GM18909 (cell line): ENCODE data around the gene ITK.
A peak's percentile ranks its signal among the peaks of the same experiment; 100 is the strongest.
"Not testable (repeated sequence)": the region's sequence is repeated elsewhere in the genome, so short reads cannot be mapped to it uniquely, and the experiment has no call there.

Experiments used
- ATAC-seq: cut with Tn5 transposase; IDR thresholded peaks from one replicate; pipeline ENCODE4 v1.9.1; 2021; ENCODE audit warnings: mild to moderate bottlenecking; ENCODE audit not compliant: unreplicated experiment, poor library complexity

Gene ITK

GRCh38 chr5:157201857-157202256, 21.2 kb downstream of the ITK start:
- no peak for ATAC-seq

GRCh38 chr5:157203417-157203816, 22.8 kb downstream of the ITK start:
- ATAC-seq: no peak

- no peak for ATAC-seq
Observed at GRCh38 chr5:157204765-157205164, 24.1 kb downstream of the ITK start.

- no peak for ATAC-seq
Observed at GRCh38 chr5:157205708-157206107, 25.1 kb downstream of the ITK start.

- ATAC-seq: not testable (repeated sequence)
Observed at GRCh38 chr5:157210652-157211051, 30.0 kb downstream of the ITK start.

- no peak for ATAC-seq
Observed at GRCh38 chr5:157212307-157212706, 31.7 kb downstream of the ITK start.

GRCh38 chr5:157213527-157214243, 33.0 kb downstream of the ITK start:
- ATAC-seq: no peak

GRCh38 chr5:157214415-157214814, 33.8 kb downstream of the ITK start:
- no peak for ATAC-seq

- ATAC-seq: peak; percentile 58
Observed at GRCh38 chr5:157214861-157215513, 34.3 kb downstream of the ITK start.

GRCh38 chr5:157215514-157216167, 35.0 kb downstream of the ITK start:
- no peak for ATAC-seq

GRCh38 chr5:157216391-157217142, 35.9 kb downstream of the ITK start:
- ATAC-seq: no peak

- no peak for ATAC-seq
Observed at GRCh38 chr5:157217289-157218024, 36.8 kb downstream of the ITK start.

GRCh38 chr5:157219491-157220271, 39.0 kb downstream of the ITK start:
- peak; percentile 60 for ATAC-seq

- ATAC-seq: no peak
Observed at GRCh38 chr5:157221959-157222358, 41.3 kb downstream of the ITK start.

GRCh38 chr5:157222506-157223230, 42.0 kb downstream of the ITK start:
- ATAC-seq: no peak

GRCh38 chr5:157225469-157226422, 45.1 kb downstream of the ITK start:
- no peak for ATAC-seq

GRCh38 chr5:157230610-157231009, 50.0 kb downstream of the ITK start:
- ATAC-seq: no peak

GRCh38 chr5:157232706-157233105, 52.1 kb downstream of the ITK start:
- ATAC-seq: no peak
